Neuron (in vitro differentiated cells): ENCODE results near the gene HSPG2.
"Not testable (repeated sequence)": the region's sequence is repeated elsewhere in the genome, so short reads cannot be mapped to it uniquely, and the experiment has no call there.

Source experiments
- H2AFZ ChIP-seq: one replicate; pipeline ENCODE4 v1.6.1; 2013; ENCODE audit warnings: low read depth, mild to moderate bottlenecking, inconsistent platforms, low read length, moderate library complexity
- H3K27me3 ChIP-seq: one replicate; pipeline ENCODE4 v1.6.1; 2013; ENCODE audit warnings: low read length; ENCODE audit not compliant: insufficient read depth
- H3K36me3 ChIP-seq: one replicate; pipeline ENCODE4 v1.6.1; 2013; ENCODE audit warnings: low read length; ENCODE audit not compliant: insufficient read depth
- H3K4me1 ChIP-seq: one replicate; pipeline ENCODE4 v1.6.1; 2013; ENCODE audit warnings: low read length; ENCODE audit not compliant: insufficient read depth
- H3K4me3 ChIP-seq: 2 replicates; pipeline ENCODE4 v1.5.1; 2013; ENCODE audit warnings: mild to moderate bottlenecking, low read length, moderate library complexity
- H3K9me3 ChIP-seq: one replicate; pipeline ENCODE4 v1.6.1; 2013; ENCODE audit warnings: low read length

HSPG2 gene

DNA sequence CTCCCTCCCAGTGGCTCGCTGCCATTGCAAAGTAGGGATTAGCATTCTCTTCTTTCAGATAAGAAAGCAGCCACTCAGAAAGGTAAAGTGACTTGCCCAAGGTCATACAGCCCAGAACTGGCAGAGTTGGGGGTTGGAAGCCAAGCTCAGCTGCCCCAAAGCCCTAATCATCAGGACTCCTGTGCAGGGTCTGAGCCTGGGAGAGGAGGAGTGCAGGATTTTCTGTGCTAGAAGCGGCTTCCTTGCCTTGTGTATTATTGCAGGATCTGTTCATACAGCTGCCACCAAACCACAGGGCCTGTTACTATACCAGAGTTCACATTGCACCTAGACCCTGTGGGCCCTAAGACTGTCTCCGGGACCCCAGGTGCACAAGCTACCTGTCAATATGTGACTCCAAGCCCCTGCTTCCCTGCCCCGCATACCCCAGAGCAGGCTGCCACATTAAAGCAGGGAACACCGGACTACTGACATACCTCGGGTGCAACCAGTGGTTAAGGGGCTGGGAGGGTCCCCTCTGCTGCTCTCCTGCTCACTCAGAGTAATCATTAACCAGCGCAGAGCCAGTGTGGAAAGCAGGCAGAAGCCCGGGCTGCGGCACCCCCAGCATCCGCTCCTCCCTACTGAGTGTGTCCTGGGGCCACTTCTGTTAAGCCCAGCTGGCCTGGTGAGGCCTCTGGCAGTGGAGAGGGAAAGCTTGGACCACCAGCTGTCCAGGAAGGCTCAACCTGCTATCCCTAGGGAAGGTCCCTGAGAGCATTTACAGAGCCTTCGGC is 15.8 kb downstream of the HSPG2 start:
- peaks cover 2% of the 10 kb centered on the region for H3K4me1 ChIP-seq

DNA sequence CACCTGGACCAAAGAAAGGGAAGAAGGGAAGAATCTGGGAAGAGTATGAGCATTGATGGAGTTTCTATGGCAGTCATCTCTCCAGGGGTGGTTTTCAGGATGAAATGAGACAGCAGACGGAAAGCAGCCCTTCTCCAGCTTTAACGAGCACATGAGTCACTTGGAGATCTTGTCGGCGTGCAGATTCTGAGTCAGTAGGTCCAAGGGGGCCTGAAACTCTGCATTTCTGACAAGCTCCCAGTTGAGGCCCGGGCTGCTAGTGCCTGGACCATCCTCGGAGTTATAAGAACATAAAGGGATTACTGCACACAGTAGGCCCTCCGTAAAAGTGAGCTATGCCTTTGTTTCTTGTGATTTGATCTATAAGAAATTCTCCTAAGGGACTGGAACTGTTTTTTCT is 17.6 kb downstream of the HSPG2 start:
- no peak overlapping the region for H3K4me3 ChIP-seq
- no peak overlapping the region for H2AFZ ChIP-seq
- H3K9me3 ChIP-seq: no peaks in the 10 kb centered on the region
- no peaks in the 10 kb centered on the region for H3K27me3 ChIP-seq
- H3K4me1 ChIP-seq: peaks cover 2% of the 10 kb centered on the region
- no peaks in the 10 kb centered on the region for H3K36me3 ChIP-seq

More for the DNA sequence above, 15.8 kb downstream of the HSPG2 start:
- H3K27me3 ChIP-seq: no peaks in the 10 kb centered on the region
- H3K4me3 ChIP-seq: no peak overlapping the region
- no peak overlapping the region for H2AFZ ChIP-seq
- H3K9me3 ChIP-seq: no peaks in the 10 kb centered on the region
- H3K36me3 ChIP-seq: no peaks in the 10 kb centered on the region

DNA sequence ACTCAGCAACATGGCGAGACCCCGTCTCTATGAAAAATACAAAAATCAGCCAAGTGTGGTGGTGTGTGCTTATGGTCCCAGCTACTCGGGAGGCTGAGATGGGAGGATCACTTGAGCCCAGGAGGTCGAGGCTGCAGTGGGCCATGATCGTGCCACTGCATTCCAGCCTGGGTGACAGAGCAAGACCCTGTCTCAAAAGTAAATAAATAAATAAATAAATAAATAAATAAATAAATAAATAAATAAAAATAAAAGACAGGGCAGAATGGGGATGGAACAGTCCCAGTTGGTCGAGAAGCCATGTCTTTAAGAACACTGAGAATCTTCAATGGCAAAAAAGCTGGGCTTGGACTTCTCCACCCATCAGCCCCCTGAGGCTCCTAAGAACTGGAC is 19.9 kb downstream of the HSPG2 start:
- not testable (repeated sequence) for H3K4me1 ChIP-seq, H3K9me3 ChIP-seq, H3K27me3 ChIP-seq, H3K4me3 ChIP-seq, H2AFZ ChIP-seq, H3K36me3 ChIP-seq

DNA sequence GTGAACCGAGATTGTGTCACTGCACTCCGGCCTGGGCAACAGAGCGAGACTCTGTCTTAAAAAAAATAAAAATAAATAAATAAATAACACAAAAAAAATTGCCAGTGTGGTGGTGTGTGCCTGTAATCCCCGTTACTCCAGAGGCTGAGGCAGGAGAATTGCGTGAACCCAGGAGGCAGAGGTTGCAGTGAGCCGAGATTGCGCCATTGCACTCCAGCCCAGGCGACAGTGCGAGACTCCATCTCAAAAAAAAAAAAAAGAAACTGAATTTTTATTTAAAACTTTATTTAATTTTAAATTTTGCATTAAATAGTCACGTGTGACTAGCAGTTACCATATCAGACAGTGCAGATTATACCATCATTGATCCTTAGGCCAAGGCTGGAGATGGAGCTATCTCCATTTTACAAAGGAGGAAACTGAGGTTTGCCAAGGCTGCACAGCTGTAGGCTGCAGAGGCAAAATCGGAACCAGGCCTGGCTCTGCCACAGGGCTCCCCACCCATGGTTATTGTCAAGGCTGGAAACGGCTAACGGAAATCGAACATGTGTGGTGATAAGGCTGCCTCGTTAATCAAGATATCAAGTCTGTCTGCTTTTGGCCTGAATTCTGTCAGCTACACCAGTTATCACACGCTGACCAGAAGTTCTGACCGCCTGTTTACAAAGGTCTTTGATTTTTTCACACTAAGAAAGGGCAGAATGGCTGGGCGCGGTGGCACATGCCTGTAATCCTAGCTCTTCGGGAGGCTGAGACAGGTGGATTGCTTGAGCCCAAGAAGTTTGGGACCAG is 20.5 kb downstream of the HSPG2 start:
- Histone ChIP-seq H3K9me3 (no peaks in the 10 kb centered on the region), H3K27me3 (no peaks in the 10 kb centered on the region), H3K4me1 (peaks cover 2% of the 10 kb centered on the region), H2AFZ (no peak overlapping the region), H3K36me3 (no peaks in the 10 kb centered on the region), H3K4me3 (no peak overlapping the region)

DNA sequence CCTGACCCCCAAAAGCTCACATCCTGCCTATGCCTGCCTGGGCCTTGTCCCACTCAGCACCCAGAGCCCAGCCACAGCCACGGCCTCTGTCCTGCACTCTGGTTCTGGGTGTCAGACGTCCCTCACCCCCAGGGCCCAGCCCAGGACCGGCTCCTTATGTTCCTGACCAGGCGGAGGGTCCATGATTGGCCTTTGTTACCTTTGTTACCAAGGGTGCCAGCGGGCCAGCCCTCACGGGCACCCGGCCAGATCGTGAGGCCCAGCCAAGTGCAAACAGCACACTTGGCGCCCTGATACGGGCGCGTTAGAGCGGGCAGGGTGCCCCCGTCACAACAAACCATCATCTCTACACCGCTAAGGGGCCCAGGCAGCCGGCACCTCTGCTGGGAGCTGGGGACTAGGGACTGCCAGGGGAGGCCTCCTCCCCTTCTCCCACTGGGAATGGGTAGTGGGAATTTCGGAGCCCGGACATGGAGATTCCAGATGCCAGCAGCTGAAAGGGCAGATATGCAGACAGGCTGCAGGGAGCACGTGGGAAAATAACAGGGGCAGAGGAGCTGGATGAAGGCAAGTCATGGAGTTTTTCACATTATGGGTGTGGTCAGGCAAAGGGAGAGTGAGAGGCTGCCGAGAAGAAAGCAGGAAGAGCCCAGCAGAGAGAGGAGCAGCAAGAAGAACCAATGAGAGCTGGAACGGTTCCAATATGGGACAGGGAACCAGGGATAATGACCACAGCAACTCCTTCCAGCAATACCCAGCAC is 22.1 kb downstream of the HSPG2 start:
- Histone ChIP-seq H2AFZ (no peak overlapping the region), H3K9me3 (no peaks in the 10 kb centered on the region), H3K4me1 (peaks cover 16% of the 10 kb centered on the region), H3K36me3 (no peaks in the 10 kb centered on the region), H3K27me3 (no peaks in the 10 kb centered on the region), H3K4me3 (no peak overlapping the region)

DNA sequence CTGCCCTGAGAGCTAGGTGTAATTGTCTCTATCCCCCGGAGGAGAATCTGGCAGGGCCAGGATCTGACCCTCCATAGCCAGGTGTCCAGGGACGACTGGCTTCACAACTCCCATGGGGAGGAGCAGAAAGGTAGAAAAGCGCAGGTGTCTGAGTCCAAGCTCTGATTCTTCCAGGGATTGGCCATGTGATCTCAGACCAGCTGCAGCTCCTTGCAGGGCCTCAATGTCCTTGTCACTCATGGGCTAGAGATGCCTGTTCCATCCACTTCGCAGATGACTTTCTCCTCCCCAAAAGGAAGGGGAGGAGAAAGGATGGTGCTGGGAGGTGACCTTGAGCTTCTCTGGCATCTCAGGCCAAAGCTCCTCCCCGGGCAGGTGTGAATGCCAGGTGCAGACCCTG is 22.7 kb downstream of the HSPG2 start:
- no peak overlapping the region for H2AFZ ChIP-seq
- no peaks in the 10 kb centered on the region for H3K27me3 ChIP-seq
- peaks cover 23% of the 10 kb centered on the region for H3K4me1 ChIP-seq
- no peaks in the 10 kb centered on the region for H3K36me3 ChIP-seq
- no peak overlapping the region for H3K4me3 ChIP-seq
- no peaks in the 10 kb centered on the region for H3K9me3 ChIP-seq

DNA sequence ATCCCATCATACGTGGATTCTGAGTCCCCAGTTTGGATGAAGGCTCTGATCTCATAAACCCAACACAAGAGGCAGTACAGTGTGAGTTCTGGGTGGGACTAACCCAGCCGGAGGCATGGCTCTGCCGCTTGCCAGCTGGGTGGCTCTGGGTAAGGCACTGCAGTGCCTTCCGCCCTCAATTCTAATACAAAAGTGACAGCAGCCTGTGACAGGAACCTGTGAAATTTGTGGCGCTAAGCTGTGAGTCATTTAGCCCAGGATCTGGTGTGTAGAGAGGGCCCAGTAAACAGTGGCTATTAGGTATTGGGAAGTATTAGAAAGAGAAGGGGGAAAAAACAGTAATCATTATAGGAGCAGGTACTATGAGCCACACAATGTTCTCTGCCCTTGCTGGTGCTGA is 23.3 kb downstream of the HSPG2 start:
- Histone ChIP-seq H3K4me3 (no peak overlapping the region), H3K4me1 (peaks cover 25% of the 10 kb centered on the region), H3K27me3 (no peaks in the 10 kb centered on the region), H3K36me3 (no peaks in the 10 kb centered on the region), H3K9me3 (no peaks in the 10 kb centered on the region), H2AFZ (no peak overlapping the region)

DNA sequence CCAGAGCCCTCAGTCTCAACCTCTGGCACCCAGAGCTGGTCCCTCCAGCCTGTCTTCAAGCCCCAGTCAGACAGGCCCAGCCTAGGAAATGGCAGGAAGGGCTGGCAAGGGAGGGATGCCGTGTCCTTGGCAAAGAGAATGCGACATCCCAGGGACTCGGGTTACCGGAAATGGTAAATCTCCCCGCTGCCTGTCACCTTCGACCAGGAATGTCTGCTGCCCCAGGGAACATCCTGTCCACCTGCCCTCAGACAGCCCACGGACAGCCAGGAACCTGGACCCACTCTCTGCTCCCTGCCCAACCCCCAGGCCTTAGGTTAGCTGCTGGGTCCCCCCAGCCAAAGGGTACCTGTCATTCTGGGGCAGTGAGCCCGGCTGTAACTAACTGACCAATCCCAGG is 23.9 kb downstream of the HSPG2 start:
- Histone ChIP-seq H3K27me3 (no peaks in the 10 kb centered on the region), H3K4me3 (no peak overlapping the region), H3K4me1 (peaks cover 25% of the 10 kb centered on the region), H3K36me3 (no peaks in the 10 kb centered on the region), H2AFZ (no peak overlapping the region), H3K9me3 (no peaks in the 10 kb centered on the region)

DNA sequence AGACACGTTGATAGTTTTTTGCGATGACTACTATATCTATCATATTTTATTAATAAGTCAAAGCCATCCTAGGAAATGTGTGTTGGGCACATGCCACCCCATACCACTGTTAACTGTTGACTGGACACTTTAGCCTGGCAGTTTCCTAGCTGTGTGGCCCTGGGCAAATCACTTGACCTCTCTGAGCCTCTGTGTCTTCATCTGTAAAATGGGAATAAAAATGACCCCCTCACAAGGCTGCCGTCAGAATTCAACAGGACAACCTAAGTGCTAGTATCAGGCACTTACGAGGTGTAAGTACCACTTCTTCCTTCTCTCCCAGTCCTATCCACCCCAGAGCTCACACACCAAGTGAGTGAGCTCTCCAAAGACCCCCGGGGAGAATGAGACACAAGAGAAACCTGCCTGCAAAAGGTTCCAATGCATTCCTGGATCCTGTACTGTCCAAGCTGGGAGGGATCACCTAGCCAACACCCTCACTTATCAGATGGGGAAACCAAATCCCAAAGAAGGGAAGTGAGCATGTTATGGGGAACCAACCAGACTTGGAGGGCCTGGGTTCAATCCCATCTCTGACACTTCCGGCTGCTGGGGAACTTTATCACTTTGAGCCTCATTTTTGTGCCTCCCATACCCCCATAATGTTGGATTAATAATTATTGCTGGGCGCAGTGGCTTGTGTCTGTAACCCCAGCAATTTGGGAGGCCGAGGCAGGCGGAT is 24.9 kb downstream of the HSPG2 start:
- H3K4me1 ChIP-seq: peaks cover 25% of the 10 kb centered on the region
- no peaks in the 10 kb centered on the region for H3K27me3 ChIP-seq
- no peak overlapping the region for H2AFZ ChIP-seq
- no peaks in the 10 kb centered on the region for H3K9me3 ChIP-seq
- H3K4me3 ChIP-seq: no peak overlapping the region
- H3K36me3 ChIP-seq: no peaks in the 10 kb centered on the region

DNA sequence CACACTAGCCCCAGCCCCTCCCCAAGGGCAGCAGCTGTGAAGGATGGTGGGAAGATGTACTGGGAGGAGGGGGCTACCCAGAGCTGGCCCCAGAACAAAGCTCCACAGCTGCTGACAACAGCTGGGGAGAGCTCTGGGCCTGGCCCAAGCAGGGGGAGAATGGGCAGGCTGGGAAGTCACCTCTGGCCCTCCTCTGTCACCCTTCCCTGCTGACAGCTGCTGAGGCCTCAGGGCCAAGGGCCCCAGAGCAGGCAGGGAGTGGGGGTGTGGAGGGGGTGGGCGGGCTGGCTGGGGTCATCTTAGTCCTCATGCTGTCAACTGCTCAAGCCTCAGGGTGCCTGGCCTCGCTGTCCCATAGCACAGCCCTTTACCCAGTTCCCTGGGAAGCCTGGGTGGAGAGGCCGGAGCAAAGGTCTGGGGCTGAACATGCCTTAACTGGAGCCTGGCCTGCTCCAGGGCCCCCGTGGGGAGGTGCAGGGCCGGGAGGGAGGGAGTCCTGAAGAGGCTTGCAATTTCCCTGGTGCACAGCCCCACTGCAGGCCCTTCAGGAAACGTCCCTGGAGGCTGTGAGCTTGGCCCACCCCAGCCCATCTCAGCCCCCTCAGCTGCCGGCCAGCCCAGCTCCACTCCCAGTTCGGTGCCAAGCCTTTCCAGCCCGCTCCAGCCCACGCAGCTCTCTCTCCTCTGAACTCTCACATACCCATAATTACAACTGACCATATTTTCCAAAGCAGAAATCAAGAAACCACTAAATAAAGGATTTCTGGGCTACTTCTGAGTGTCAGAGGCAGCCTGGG is 25.7 kb downstream of the HSPG2 start:
- H3K9me3 ChIP-seq: no peaks in the 10 kb centered on the region
- H3K36me3 ChIP-seq: no peaks in the 10 kb centered on the region
- peaks cover 25% of the 10 kb centered on the region for H3K4me1 ChIP-seq
- H3K4me3 ChIP-seq: no peak overlapping the region
- no peak overlapping the region for H2AFZ ChIP-seq
- H3K27me3 ChIP-seq: no peaks in the 10 kb centered on the region

DNA sequence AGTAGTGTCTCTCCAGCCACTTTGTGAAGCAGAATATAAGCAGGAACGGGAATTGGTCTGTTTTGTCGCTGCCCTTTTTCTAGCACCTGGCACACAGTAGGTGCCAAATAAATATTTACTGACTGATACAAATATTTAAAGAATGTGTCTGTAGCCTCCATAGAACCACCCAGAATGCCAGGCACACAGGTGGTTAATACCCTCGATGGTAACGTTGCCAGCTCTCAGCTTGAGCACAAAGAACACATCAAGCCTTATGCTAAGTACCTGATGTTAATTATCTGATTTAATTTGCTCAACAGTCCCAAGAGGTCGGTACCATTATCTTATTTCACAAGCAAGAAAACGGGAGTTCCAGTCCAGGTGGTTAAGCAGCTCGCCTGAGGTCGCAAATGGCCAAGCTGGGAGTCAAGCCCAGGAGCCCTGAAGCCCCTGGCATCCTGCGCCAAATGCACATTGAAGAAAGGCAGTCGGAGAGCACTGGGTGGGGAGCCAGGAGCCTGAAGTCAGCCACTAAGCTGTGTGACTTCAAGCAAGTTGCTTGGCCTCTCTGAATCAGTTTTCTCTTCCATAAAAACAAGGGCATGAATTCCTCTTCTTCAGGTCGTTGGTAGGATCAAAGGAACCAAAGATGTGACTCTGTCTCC is 26.4 kb downstream of the HSPG2 start:
- H2AFZ ChIP-seq: no peak overlapping the region
- peaks cover 25% of the 10 kb centered on the region for H3K4me1 ChIP-seq
- no peaks in the 10 kb centered on the region for H3K9me3 ChIP-seq

More for the DNA sequence above, 26.4 kb downstream of the HSPG2 start:
- Histone ChIP-seq H3K36me3 (no peaks in the 10 kb centered on the region), H3K4me3 (no peak overlapping the region), H3K27me3 (no peaks in the 10 kb centered on the region)
